Transverse colon (tissue), 4 donors: ENCODE data around the gene CDC14A.

Experiments used
- CTCF ChIP-seq, 5 experiments: fragments of 200-600 bp in 3 of 5; fragments of 450-650 bp in 2 of 5; sonication (generic) in 3 of 5; IDR thresholded peaks; 1 replicate in 2 of 5; 2 replicates in 3 of 5; pipeline ENCODE4 v1.5.1; 2016 to 2017; ENCODE audit warnings: antibody characterized with exemption in 5 of 5, inconsistent platforms in 3 of 5, mild to moderate bottlenecking in 2 of 5, moderate library complexity in 1 of 5
- POLR2AphosphoS5 ChIP-seq, 3 donors: sonication (generic); formaldehyde crosslinking; IDR thresholded peaks; one replicate each; pipeline ENCODE4 v1.6.1; 2016; ENCODE audit warnings: antibody characterized with exemption in 3 of 3

GRCh38 chr1:100499194-100499811 lies 147.0 kb downstream of the CDC14A start:
- no peak for TF ChIP-seq CTCF (IDR thresholded peaks at IDR 0.05)
- no peak for TF ChIP-seq POLR2AphosphoS5 (IDR thresholded peaks at IDR 0.05)
